Fibroblast of lung (primary cell): Measurements from ENCODE around the gene GALNT2.

Experiments
- CTCF ChIP-seq, 2 donors: IDR thresholded peaks in 1 of 2; conservative IDR thresholded peaks in 1 of 2; 1 replicate in 1 of 2; 2 replicates in 1 of 2; pipeline ENCODE4 v1.5.1; 2011 to 2012; ENCODE audit warnings: low read length in 2 of 2, control low read depth in 1 of 2, inconsistent platforms in 1 of 2, low read depth in 1 of 2, mild to moderate bottlenecking in 1 of 2
- EZH2 ChIP-seq: IDR thresholded peaks from 2 replicates; pipeline ENCODE4 v1.5.1; 2012; ENCODE audit warnings: low read length, control low read depth, mild to moderate bottlenecking; ENCODE audit errors: missing control alignments

- no peak for TF ChIP-seq CTCF (conservative IDR thresholded peaks at IDR 0.05 in 1 of 2, IDR thresholded peaks at IDR 0.05 in 1 of 2; ENCODE audit: low read depth in 1 of 2, low read length in 2 of 2)
- TF ChIP-seq EZH2: no peak
Observed at GRCh38 chr1:230250666-230251065, 183.6 kb downstream of the GALNT2 start.
